Muscle of back (tissue), 11 donors: ENCODE measurements around the gene PPM1E. TPM values are rescaled to one million over a fixed set of nuclear protein-coding genes. Genes with fewer than 3 reads are reported as not detected.
A peak's percentile ranks its signal among the peaks of the same experiment; 100 is the strongest.
"Not testable (repeated sequence)": the region's sequence is repeated elsewhere in the genome, so short reads cannot be mapped to it uniquely, and the experiment has no call there.

Source experiments
- DNase-seq, 3 donors: peaks; one replicate each; pipeline versions ENCODE4 v3.0.0 to v3.0.0-alpha.2; 2013
- polyA plus RNA-seq, 10 donors: library from polyadenylated mRNA; unstranded; fragments of 120-200 nt; gene quantifications; one replicate each; pipeline ENCODE4 v1.2.1, GENCODE V29; 2013; ENCODE audit not compliant: insufficient read length in 10 of 10

The PPM1E gene
- polyA plus RNA-seq, 10 donors, result 0.91 to 2.3 (median 1.5) TPM

DNA sequence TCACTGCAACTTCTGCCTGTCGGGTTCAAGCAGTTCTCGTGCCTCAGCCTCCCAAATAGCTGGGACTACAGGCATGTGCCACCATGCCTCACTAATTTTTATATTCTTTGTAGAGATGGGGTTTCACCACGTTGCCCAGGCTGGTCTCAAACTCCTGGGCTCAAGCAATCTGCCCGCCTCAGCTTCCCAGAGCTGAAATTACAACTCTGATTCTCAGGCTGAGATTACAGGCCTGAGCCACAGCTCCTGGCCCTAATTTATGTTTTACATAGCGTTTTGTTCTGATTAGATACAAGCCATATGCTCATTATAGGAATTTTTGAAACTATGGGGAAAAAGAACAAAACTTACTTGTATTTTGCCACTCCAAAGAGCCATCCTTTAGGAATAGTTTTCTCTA lies 22.8 kb downstream of the PPM1E start:
- not testable (repeated sequence) for DNase-seq

DNA sequence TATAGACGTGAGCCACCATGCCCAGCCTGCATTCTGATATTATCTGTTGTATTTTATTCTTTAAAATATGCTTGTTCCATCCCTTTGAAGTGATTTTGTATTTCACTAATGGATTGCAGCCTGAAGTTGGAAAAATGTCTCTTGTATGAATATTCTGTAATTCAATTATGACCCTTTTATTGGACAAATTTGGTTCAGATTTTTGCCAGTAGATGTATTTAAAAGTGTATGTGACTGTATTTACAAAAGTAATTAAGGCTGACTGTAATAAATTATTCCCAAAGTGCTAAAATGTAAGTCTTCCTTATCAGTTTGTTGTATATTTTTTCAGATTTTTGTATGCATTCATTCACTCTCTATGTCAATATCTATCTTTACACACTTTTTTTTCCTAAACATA lies 23.8 kb downstream of the PPM1E start:
- no peak for DNase-seq

DNA sequence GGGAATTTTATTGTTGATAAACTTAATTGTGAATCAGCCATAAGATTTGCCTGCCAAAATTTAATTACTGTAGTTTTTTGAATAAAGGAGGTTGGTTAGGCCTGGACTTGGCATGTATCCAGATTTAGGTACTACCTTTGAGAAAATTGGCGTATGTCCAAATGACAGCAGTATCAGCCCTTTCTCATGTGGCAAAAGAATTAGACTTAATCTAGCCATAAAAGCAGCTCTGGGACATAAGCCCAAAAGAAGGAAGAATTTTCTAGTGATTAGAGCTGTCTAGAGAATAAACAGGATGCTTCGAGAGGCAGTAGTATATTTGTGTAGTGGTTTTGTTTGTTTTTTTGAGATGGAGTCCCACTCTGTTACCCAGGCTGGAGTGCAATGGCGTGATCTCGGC lies 27.7 kb downstream of the PPM1E start:
- peak in 1 of 3 donors; percentile 2 for DNase-seq

DNA sequence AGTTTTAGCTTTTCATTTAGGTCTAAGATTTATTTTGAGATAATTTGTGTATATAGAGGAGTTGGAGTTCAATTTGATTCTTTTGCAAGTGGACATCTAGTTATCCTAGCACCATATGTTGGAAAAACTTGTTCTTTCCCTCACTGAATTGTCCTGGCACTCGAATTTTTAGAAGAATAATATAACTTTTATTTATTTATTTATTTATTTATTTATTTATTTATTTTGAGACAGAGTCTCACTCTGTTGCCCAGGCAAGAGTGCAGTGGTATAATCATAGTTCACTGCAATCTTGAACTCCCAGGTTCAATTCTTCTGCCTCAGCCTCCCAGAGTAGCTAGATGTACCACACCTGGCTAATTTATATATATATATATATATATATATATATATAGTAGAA lies 29.4 kb downstream of the PPM1E start:
- no peak for DNase-seq

DNA sequence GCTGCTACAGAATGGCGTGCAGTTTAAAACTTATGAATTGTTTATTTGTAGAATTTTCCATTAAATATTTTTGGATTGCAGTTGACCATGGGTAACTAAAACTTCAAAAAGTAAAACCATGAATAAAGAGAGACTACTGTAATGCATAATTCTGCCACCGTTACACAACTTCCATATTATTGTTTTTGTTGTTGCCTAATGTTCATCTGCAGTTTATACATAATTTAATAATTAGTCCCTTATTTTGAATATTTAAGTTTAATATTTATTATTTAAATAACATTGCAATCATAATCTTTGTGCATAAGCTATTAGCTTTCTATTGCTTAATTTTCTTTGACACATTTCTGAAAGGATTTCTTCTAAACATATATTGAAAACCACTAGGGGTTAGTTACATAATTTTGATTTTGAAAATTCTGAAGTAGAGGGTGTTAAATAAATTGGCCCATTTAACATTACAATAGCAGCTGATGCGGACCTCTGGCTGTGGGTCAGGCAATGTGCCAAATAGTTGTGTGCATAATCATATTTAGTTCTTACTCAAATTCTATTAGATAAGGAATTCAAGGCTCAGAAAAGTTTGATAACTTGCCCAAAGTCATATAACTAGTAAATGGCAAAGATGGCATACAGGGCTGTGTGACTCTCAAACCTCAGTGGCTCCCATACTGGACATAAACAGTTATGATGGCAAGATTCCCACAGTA lies 31.1 kb downstream of the PPM1E start:
- DNase-seq, result peak; percentile 6 to 70 (median 20)

DNA sequence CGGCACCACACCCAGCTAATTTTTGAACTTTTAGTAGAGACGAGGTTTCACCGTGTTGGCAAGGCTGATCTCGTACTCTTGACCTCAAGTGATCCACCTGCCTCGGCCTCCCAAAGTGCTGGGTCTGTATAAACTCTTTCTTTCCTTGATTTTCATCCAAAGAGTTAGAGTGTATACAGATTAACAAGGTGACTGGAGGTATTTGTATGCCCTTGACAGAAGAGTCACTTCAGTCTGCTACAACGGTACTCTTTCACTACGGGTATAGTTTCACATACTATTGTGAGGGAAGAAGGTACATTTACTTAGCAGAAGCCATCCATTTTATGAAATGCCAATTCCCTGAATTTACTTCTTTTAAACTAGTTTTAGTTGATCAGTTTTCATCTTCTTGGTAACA lies 32.5 kb downstream of the PPM1E start:
- no peak for DNase-seq

DNA sequence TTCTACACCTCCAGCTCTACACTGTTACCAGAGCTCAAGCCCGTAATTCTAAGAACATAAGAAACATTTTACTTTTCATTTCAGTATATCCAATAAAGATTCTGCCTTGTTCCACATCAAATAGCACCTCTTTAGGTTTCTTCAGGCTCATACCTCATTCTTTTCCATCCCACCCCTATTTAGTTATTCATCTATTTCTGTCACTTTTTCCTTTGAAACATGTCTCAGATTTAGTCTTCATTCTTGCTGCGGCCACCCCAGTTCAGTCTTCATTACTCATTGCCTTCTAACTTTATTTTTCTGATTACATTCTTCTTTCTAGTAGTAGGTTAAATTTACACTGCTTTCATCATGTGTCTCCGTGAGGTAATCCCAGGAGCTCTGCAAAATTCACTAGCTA lies 33.5 kb downstream of the PPM1E start:
- no peak for DNase-seq

DNA sequence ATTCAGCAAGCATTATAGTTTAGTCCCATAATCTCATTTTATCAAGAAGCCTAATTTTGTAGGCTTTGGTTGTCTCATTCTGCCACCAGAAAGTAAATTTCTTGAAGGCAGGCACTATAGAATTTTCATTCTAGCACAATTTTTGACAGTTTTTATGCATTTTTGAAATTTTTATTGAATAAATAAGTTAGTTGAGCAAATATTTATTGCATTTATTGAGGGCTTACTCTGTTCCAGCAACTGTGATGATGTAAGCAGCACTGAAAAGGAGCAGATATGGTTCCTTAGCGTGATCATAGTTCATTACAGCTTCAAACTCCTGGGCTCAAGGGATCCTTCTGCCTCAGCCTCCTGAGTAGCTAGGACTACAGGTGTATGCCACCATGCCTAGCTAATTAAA lies 34.2 kb downstream of the PPM1E start:
- DNase-seq, result no peak

DNA sequence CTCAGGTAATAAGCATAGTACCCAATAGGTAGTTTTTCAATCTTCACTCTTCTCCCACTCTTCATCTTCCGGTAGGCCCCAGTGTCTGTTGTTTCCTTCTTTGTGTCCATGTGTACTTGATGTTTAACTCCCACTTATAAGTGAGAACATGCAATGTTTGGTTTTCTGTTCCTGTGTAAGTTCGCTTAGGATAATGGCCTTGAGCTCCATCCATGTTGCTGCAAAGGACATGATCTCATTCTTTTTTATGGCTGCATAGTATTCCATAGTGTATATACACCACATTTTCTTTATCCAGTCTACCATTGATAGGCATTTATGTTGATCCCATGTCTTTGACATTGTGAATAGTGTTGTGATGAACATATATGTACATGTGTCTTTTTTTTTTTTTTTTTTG lies 38.9 kb downstream of the PPM1E start:
- DNase-seq, result not testable (repeated sequence)

DNA sequence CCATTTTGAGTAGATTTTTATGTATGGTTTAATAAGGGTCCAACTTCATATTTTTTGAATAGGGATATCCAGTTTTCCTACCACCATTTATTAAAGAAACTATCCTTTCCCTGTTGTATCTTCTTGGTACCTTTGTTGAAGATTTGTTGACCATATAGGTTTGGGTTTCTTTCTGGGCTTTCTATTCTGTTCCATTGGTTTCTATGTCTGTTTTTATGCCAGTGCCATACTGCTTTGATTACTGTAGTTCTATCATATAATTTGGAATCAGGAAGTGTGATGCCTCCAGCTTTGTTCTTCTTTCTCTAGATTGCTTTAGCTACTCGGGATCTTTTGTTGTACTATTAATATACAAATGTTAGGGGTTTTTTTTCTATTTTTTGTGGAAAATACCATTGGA lies 46.5 kb downstream of the PPM1E start:
- no peak for DNase-seq

DNA sequence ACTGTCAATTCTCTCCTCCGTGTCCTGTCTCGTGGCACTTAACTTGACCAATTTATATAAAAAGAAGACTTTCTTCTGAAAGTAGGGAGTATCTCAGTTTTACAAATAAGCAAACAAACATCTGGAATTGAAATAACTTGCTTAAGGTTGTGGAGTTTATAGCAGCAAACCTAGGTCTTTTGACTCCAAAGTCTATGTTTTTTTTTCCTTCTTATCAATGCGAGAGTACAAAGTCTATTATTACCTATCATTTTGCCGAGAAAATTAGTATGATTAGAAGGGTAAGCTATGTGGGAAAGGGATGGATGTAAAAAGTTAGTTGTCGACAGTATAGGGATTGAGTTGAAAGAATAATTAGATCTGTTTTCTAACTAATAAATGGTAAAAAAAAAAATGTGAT lies 50.4 kb downstream of the PPM1E start:
- no peak for DNase-seq

DNA sequence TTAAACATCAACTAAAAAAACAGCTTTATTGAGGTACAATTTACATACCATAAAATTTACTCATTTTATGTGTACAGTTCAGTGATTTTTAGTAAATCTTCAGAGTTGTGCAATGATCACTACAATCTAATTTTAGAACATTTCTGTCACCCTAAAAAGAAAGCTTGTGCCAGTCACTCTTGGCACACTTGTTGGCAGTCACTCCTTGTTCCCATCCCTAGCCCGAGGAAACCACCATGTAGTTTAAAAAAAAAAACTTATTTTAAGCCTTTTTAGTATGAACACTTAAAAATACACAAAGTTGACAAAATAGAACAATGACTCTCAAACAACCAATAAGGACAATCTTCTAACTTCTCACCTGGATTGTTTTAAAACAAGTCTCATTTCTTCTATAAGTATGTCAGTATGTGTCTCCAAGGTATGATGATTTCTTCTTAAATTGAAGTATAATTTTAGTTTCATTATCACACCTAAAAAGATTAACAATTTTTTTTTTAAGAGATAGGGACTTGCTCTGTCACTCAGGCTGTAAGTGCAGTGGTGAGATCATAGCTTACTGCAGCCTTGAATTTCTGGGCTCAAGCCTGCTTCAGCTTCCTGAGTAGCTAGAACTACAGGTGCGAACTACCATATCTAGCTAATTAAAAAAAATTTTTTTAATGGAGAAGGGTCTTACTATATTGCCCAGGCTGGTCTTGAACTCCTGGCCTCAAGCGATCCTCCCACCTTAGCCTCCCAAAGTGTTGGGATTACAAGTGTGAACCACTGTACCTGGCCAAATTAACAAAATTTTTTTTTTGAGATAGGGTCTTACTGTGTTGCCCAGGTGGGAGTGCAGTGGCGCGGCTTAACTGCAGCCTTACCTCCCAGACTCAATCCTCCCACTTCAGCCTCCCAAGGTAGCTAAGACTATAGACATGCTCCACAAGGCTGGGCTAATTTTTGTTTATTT lies 53.2 kb downstream of the PPM1E start:
- DNase-seq, result no peak

DNA sequence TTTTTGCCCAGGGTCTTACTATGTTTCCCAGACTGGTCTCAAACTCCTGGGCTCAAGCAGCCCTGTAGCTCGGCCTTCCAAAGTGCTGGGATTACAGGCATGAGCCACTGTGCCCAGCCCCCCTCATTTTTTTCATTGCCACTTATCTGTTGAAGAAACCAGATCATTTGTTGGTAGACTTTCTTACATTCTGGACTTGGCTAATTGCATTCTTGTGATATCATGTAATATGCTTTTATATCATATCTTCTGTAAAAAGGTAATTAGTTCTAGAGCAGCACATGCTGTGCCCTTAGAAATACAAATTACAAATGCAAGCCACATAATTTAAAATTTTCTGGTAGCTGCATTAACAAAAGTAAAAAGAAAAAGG lies 53.9 kb downstream of the PPM1E start:
- no peak for DNase-seq

DNA sequence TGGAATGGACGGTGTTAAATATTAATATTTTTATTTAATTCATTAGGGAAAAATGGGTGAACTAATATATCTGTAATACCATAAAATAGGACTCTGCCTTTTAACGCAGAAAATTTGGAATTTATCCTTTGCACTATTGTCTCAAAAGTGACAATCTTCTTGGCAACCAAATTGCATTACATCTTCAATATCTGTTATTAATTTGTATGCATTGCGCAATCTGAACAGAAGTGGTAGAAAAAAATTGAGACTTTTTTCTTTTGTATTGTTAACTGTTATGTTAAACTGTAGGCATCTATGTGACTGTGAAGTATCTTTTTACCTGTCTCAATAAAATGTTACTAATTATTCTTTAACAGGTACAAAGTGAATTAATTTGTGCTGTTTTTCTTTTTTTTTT lies 55.6 kb downstream of the PPM1E start:
- peak in 1 of 3 donors; percentile 7 for DNase-seq

DNA sequence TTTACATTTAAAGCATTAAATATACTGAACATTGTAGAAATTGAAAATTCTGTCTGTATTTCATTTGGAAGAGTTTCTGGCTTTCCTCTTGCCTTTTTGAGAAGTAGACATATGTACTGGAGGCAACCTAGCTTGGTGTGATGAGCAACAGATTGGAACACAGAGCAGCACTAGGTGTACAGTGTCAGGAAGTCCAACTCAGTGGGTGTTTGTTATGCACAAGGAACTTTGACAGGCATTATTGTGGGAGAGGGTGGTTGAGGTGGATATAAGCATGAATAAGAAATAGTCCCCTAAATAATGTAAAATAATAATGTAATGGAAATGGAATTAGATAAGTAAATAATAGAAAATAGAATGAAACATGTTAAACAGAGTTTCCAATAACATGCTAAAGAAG lies 58.1 kb downstream of the PPM1E start:
- DNase-seq, result no peak

DNA sequence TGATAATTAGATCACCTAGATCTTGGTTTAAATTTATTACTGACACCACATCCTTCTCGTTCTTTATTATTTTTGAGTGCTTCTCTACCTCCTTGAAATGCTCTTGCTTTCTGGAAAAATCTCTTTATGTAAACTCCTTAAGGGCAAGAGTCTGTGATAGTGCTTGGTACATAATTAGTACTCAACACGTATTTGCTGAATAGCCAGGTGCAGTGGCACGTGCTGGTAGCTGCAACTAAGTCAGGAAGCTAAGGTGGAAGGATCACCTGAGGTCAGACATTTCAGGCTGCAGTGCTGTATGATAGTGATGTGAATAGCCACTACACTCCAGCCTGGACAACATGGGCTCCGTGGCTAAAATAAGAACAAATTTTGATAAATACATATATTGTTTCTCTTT lies 63.0 kb downstream of the PPM1E start:
- DNase-seq, result no peak

DNA sequence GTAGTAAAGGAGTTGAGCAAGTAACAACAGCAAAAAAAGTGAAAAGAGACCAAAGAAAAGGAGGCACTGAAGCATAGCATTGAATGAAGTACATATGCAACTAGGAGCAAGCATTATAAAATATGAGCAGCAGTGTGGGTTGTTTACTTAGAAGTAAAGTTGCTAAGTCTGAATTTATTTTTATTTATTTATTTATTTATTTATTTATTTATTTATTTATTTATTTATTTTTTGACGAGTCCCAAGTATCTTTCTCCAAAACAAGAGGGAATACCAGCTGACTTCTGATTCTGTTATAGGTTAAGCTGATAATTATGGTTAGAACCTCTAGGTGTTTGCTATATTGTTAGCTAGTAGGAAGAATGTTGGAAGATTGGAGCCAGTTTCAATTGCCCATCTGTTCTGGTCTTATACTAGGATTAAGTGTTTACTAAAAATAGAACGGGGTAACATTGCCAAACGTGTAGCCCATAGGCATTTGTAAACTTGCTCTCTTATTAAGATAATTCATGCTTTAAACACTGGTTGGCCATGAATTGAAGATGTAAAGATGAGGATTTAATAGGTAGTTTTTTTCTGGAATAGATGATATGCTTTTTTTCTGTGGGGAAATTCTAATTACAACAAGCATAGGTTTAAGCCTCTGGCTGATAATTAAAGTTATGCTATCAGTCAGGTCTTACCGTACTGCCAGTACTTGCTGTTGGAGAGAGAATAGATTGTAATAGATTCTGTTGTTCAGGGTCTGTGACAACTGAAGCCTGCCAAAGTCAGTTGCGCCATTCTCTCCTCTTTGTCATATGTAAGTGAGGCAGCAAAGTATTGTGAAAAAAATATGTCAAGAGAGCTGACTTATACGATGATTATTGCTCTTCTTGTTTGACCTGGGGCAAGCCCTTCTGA lies 66.7 kb downstream of the PPM1E start:
- peak; percentile 4 to 17 (median 5) for DNase-seq

DNA sequence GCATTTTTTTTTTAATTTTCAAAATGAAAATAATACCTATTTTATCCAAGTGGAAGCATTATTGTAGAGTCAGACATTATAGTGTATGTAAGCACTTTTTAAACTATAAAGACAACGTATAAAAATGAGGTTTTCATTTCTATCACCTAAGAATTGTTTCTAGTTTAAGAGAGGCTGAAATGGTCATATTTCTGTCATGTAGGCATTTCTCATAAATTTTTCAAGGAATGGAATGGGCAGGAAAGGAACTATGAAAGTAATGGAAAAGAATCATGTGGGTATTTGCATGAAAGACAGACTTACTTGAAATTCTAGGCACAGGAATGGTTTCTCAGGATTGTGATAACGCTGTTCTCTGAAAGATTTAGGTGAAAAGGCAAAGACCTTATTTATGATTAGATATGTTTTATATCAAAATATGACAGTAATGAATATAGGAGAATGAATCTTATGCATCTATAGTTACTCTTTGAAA lies 67.4 kb downstream of the PPM1E start:
- DNase-seq, result no peak

DNA sequence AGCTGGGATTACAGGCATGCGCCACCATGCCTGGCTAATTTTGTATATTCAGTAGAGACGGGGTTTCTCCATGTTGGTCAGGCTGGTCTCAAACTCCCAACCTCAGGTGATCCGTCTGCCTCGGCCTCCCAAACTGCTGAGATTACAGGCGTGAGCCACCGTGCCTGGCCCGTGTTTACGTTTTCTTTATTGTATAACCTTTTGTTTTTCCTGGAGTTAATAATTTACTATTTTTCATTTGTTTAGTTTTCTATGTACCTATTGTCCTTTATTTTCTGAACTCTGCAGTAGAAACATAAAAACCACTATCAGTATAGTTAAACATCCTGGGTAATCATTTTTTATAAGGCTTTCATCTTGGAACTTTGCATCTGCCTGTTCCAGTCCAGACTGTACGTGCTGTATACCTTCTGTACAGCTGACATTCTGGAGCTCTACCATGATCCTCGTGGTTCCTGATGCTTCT lies 73.6 kb downstream of the PPM1E start:
- no peak for DNase-seq

DNA sequence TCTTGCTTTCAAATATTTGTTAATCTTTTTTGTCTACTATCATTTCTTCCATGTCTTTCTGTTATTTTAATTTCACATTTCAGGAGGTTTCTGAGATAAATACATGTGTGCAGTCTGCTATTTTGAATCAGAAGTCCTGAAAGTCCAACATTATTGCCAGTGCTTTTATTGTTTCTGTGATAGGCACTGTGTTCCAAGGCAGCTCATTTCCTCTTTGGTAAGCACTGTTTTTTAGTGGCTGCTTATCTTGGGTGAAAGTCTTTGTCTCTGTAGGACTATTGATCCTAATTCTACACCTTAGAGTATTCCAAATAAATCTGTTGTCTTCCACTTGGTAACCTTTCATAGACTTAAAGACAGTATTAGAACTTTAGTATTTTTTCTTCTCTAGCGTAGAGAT lies 76.1 kb downstream of the PPM1E start:
- no peak for DNase-seq

DNA sequence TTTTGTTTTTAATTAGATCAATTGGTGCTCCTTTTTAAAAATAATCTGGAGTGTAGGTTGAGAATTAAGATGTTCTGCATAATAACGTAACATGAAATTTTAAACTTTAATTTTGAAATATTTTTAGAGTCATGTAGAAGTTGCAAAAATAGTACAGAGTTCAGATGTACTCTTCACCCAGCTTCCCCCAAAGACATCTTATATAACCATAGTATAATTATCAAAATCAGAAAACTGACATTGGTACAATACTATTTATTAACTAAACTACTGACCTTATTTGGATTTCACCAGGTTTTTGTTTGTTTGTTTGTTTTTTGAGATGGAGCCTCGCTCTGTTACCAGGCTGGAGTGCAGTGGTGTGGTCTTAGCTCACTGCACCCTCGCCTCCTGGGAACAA lies 76.9 kb downstream of the PPM1E start:
- no peak for DNase-seq

DNA sequence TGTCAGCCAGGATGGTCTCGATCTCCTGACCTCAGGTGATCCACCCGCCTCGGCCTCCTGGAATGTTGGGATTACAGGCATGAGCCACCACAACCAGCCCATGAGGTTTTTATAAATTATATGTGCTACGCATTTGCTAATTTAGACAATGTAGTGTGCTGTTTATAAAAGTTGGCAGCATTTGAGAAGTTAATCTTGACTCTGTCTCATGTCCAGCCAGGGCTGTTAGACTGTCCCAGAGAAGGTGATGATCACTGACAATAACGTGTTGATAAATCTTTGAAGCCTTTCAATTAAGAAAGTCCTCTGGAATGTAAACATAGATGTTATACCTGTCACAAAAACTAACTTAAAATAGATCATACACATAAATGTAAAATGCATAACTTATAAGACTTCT lies 82.0 kb downstream of the PPM1E start:
- no peak for DNase-seq
